Endothelial cell of umbilical vein (primary cell): ENCODE measurements around the gene EIF2B2. TPM values are rescaled to one million over a fixed set of nuclear protein-coding genes. Genes with fewer than 3 reads are reported as not detected.

ENCODE experiments used
- BruUV-seq: library from RNA; stranded (reverse); fragments of 400-500 nt; replicated peaks from 2 replicates; lab custom pipeline; 2021; lab: Mats Ljungman, UMichigan
- CTCF ChIA-PET: fragments of 300-600, 350-600 bp; sonication (Branson Sonifier 250); formaldehyde crosslinking; loops from one replicate; lab custom pipeline; 2021; ENCODE audit warnings: antibody characterized with exemption, inconsistent platforms; lab: Charles Lee
- POLR2A ChIA-PET: fragments of 300-600, 350-600 bp; sonication (Branson Sonifier 250); formaldehyde crosslinking; loops from one replicate; lab custom pipeline; 2021; ENCODE audit warnings: antibody characterized with exemption, inconsistent platforms; lab: Charles Lee
- DNase-seq: peaks from one replicate; pipeline ENCODE4 v3.0.0-alpha.2; 2011; ENCODE audit warnings: low read depth, low spot score
- FAIRE-seq: peaks from 2 replicates; lab custom pipeline; 2011; peaks lifted over from hg19 to GRCh38; lab: Jason Lieb, UNC
- H2AFZ ChIP-seq: 2 replicates; pipeline ENCODE4 v1.6.0; 2012; ENCODE audit warnings: low read depth, low read length, control low read depth, inconsistent platforms
- H3K27ac ChIP-seq: 2 replicates; pipeline ENCODE4 v1.5.1; 2011; ENCODE audit warnings: low read depth, mild to moderate bottlenecking, control low read depth, low read length, moderate library complexity; ENCODE audit not compliant: insufficient read depth
- H3K27me3 ChIP-seq, 2 experiments: 2 replicates each; pipeline versions ENCODE4 v1.6.0 to v1.6.1; 2011; ENCODE audit warnings: low read length in 2 of 2, mixed read lengths in 1 of 2; ENCODE audit not compliant: control insufficient read depth in 2 of 2, insufficient read depth in 2 of 2
- H3K36me3 ChIP-seq, 2 experiments: 2 replicates in 1 of 2; 3 replicates in 1 of 2; pipeline ENCODE4 v1.5.1; 2011; ENCODE audit warnings: low read length in 2 of 2, mild to moderate bottlenecking in 1 of 2, moderate library complexity in 1 of 2; ENCODE audit not compliant: control insufficient read depth in 2 of 2, insufficient read depth in 2 of 2; ENCODE audit errors: extremely low read depth in 1 of 2
- H3K4me1 ChIP-seq: 3 replicates; pipeline ENCODE4 v1.5.1; 2011; ENCODE audit warnings: mild to moderate bottlenecking, low read length; ENCODE audit not compliant: control insufficient read depth, insufficient read depth; ENCODE audit errors: extremely low read depth
- H3K4me2 ChIP-seq: 2 replicates; pipeline ENCODE4 v1.6.1; 2011; ENCODE audit warnings: low read length, control low read depth, mixed read lengths; ENCODE audit not compliant: insufficient read depth
- H3K4me3 ChIP-seq, 3 experiments: fragments of 200-600 bp in 1 of 3; sonication (generic), shearing (Covaris generic) in 1 of 3; replicated peaks in 1 of 3; 2 replicates each; pipeline ENCODE4 v1.5.1; 2011 to 2016; ENCODE audit warnings: control low read depth in 3 of 3, low read length in 3 of 3, mild to moderate bottlenecking in 2 of 3, inconsistent platforms in 1 of 3, low read depth in 1 of 3, moderate library complexity in 1 of 3; ENCODE audit not compliant: insufficient read depth in 1 of 3
- H3K79me2 ChIP-seq: 2 replicates; pipeline ENCODE4 v1.6.0; 2012; ENCODE audit warnings: low read length, inconsistent platforms; ENCODE audit not compliant: control insufficient read depth, insufficient read depth
- H3K9ac ChIP-seq: replicated peaks from 2 replicates; pipeline ENCODE3; 2011; ENCODE audit warnings: low read length, control low read depth; ENCODE audit not compliant: insufficient read depth; ENCODE audit errors: extremely low read depth
- H3K9me1 ChIP-seq: replicated peaks from 3 replicates; pipeline ENCODE4 v1.6.0; 2011; ENCODE audit warnings: mild to moderate bottlenecking, low read length; ENCODE audit not compliant: control insufficient read depth, insufficient read depth; ENCODE audit errors: extremely low read depth
- H3K9me3 ChIP-seq: replicated peaks from 2 replicates; pipeline ENCODE4 v1.5.1; 2012; ENCODE audit warnings: low read length, inconsistent platforms; ENCODE audit not compliant: control insufficient read depth, insufficient read depth
- H4K20me1 ChIP-seq: replicated peaks from 2 replicates; pipeline ENCODE3; 2011; ENCODE audit warnings: mild to moderate bottlenecking, low read length; ENCODE audit not compliant: control insufficient read depth, insufficient read depth; ENCODE audit errors: extremely low read depth
- EZH2 ChIP-seq: IDR thresholded peaks from 2 replicates; pipeline ENCODE4 v1.6.1; 2012; ENCODE audit warnings: borderline replicate concordance, low read depth, mild to moderate bottlenecking, moderate library complexity, low read length, inconsistent platforms; ENCODE audit not compliant: severe bottlenecking
- FOS ChIP-seq: IDR thresholded peaks from 2 replicates; pipeline ENCODE4 v1.6.1; 2011; ENCODE audit warnings: mild to moderate bottlenecking, low read length, moderate library complexity, borderline replicate concordance; ENCODE audit not compliant: insufficient read depth
- GATA2 ChIP-seq: IDR thresholded peaks from 2 replicates; pipeline ENCODE4 v1.7.0; 2011; ENCODE audit warnings: low read depth, mild to moderate bottlenecking, moderate library complexity, mixed read lengths, low read length; ENCODE audit not compliant: insufficient read length, insufficient read depth
- JUN ChIP-seq: IDR thresholded peaks from 2 replicates; pipeline ENCODE4 v1.6.1; 2011; ENCODE audit warnings: borderline replicate concordance, low read depth; ENCODE audit not compliant: insufficient read length, insufficient read depth
- MYC ChIP-seq: IDR thresholded peaks from one replicate; pipeline ENCODE4 v1.6.1; 2011; ENCODE audit warnings: mild to moderate bottlenecking, low read depth, low read length
- POLR2A ChIP-seq: IDR thresholded peaks from 2 replicates; pipeline ENCODE4 v1.6.1; 2012; ENCODE audit warnings: low read depth, mild to moderate bottlenecking, control low read depth, low read length
- POLR2AphosphoS5 ChIP-seq: IDR thresholded peaks from 2 replicates; pipeline ENCODE4 v1.6.1; 2012; ENCODE audit warnings: low read depth, mild to moderate bottlenecking, control low read depth, low read length, moderate library complexity; ENCODE audit not compliant: insufficient read depth
- dilution Hi-C: fragments of 300-500 bp; cut with MboI; formaldehyde crosslinking; loops from one replicate; pipeline ENCODE4 v1.15.0; 2019; ENCODE audit warnings: low sequenced_read_pairs; ENCODE audit not compliant: extremely low pct_ligation_motif_present
- intact Hi-C: fragments of 100-400 bp; cut with micrococcal nuclease; formaldehyde crosslinking; loops from one replicate; pipeline ENCODE4 v1.10.0; 2022
- polyA plus RNA-seq, 4 experiments: library from polyadenylated mRNA; depleted of rRNA in 3 of 4; stranded (reverse) in 3 of 4; unstranded in 1 of 4; fragments of >200 nt; gene quantifications; 2 replicates each; pipeline versions ENCODE4 v1.2.1 to v1.2.3, GENCODE V29; 2011 to 2012; ENCODE audit warnings: missing spikeins in 1 of 4
- total RNA-seq: library from RNA; stranded (reverse); gene quantifications from 2 replicates; pipeline ENCODE4 v1.2.3, GENCODE V29; 2021
- TF ChIP-seq, protein P1 (sequence below): IDR thresholded peaks from 2 replicates; pipeline ENCODE4 v1.6.1; 2011; ENCODE audit not compliant: insufficient read depth, insufficient read length
- TF ChIP-seq, protein P2 (sequence below), 2 donors: IDR thresholded peaks; 1 replicate in 1 of 2; 2 replicates in 1 of 2; pipeline ENCODE4 v1.5.1; 2011; ENCODE audit warnings: low read length in 2 of 2, mild to moderate bottlenecking in 2 of 2, moderate library complexity in 2 of 2, control low read depth in 1 of 2, inconsistent platforms in 1 of 2, low read depth in 1 of 2; ENCODE audit not compliant: insufficient read depth in 1 of 2; ENCODE audit errors: extremely low read depth in 1 of 2

The EIF2B2 gene
- total and polyA plus RNA-seq, 2 donors (not counting 3 experiments of a cell fraction or from before 2014, with no cell fraction given) = 97.0 to 143 TPM

DNA sequence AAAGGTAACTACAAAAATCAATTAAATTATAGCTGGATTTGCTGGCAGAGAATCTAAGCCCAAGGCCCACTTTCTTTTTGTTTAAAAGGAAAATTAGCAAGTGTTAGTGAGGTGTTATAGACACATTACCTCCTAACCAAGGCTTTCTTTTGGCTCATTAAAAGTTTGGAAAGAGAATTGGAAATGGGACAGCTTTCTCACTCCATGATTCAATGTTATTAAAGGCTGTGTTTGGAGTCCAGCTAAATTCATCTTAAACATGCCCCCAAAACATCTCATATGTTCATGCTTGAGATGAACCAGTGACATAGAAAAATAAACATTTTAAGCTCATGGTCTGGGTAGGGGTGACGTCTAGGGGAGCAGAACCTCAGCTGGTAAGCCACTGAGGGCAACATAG is 33.9 kb upstream of the EIF2B2 start:
- Histone ChIP-seq H3K27me3 (no peaks in the 10 kb centered on the region), H3K9me1 (no peaks in the 10 kb centered on the region), H4K20me1 (no peaks in the 10 kb centered on the region), H3K79me2 (no peaks in the 10 kb centered on the region), H3K36me3 (no peaks in the 10 kb centered on the region), H3K4me3 (no peak overlapping the region), H2AFZ (no peak overlapping the region), H3K27ac (no peak overlapping the region), H3K4me1 (peaks cover 32% of the 10 kb centered on the region), H3K9me3 (no peaks in the 10 kb centered on the region), H3K4me2 (no peak overlapping the region), H3K9ac (no peak overlapping the region)
- intact Hi-C loops = no loop called here
- POLR2A ChIA-PET = interaction anchor here (2.8 kb wide), 1 partner anchor 13 kb away, joined by 10 read pairs; the partner anchor contains the start of gene PGF
- dilution Hi-C loops = no loop called here
- no peak for TF ChIP-seq POLR2AphosphoS5
- TF ChIP-seq FOS = no peak
- TF ChIP-seq GATA2 = no peak
- TF ChIP-seq JUN = no peak
- TF ChIP-seq EZH2 = no peak
- TF ChIP-seq, protein P1, sequence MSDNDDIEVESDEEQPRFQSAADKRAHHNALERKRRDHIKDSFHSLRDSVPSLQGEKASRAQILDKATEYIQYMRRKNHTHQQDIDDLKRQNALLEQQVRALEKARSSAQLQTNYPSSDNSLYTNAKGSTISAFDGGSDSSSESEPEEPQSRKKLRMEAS = no peak
- no peak for TF ChIP-seq MYC
- TF ChIP-seq, protein P2, sequence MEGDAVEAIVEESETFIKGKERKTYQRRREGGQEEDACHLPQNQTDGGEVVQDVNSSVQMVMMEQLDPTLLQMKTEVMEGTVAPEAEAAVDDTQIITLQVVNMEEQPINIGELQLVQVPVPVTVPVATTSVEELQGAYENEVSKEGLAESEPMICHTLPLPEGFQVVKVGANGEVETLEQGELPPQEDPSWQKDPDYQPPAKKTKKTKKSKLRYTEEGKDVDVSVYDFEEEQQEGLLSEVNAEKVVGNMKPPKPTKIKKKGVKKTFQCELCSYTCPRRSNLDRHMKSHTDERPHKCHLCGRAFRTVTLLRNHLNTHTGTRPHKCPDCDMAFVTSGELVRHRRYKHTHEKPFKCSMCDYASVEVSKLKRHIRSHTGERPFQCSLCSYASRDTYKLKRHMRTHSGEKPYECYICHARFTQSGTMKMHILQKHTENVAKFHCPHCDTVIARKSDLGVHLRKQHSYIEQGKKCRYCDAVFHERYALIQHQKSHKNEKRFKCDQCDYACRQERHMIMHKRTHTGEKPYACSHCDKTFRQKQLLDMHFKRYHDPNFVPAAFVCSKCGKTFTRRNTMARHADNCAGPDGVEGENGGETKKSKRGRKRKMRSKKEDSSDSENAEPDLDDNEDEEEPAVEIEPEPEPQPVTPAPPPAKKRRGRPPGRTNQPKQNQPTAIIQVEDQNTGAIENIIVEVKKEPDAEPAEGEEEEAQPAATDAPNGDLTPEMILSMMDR (IDR thresholded peaks at IDR 0.05; ENCODE audit: extremely low read depth in 1 of 2, insufficient read depth in 1 of 2, low read depth in 1 of 2, low read length in 2 of 2) = no peak
- no peak for TF ChIP-seq POLR2A
- no peak for FAIRE-seq
- DNase-seq = no peak
- no TSS peak for BruUV-seq
- CTCF ChIA-PET = interaction anchor here (1.2 to 3.6 kb wide), 4 partner anchors 11 to 63 kb away, joined by 3 to 20 read pairs (median 4); partner anchors contain the start of gene PGF
